PFSK-1 (cell line): ENCODE data around the gene NUP160.

Experiments used
- FOXP2 ChIP-seq: optimal IDR thresholded peaks from 2 replicates; pipeline ENCODE3; 2011; ENCODE audit warnings: borderline replicate concordance, control low read depth, inconsistent platforms; ENCODE audit not compliant: insufficient read depth; ENCODE audit errors: extremely low read length, extremely low read depth
- POLR2AphosphoS5 ChIP-seq: IDR thresholded peaks from 2 replicates; pipeline ENCODE4 v1.6.1; 2012; ENCODE audit warnings: low read depth, mild to moderate bottlenecking, control low read depth, low read length, moderate library complexity
- SIN3A ChIP-seq: IDR thresholded peaks from 2 replicates; pipeline ENCODE4 v1.6.1; 2012; ENCODE audit warnings: mild to moderate bottlenecking, low read length, moderate library complexity, borderline replicate concordance; ENCODE audit not compliant: insufficient read depth
- TAF1 ChIP-seq: IDR thresholded peaks from 2 replicates; pipeline ENCODE4 v1.6.1; 2012; ENCODE audit warnings: low read length, control low read depth, borderline replicate concordance; ENCODE audit not compliant: insufficient read depth
- TF ChIP-seq, protein P1 (sequence below), 2 experiments: IDR thresholded peaks; 2 replicates each; pipeline versions ENCODE4 v1.6.1 to v1.8.0; 2011 to 2012; ENCODE audit warnings: low read depth in 2 of 2, low read length in 2 of 2, control low read depth in 1 of 2, inconsistent platforms in 1 of 2, mild to moderate bottlenecking in 1 of 2, moderate library complexity in 1 of 2; ENCODE audit not compliant: insufficient read depth in 1 of 2

The NUP160 gene

DNA sequence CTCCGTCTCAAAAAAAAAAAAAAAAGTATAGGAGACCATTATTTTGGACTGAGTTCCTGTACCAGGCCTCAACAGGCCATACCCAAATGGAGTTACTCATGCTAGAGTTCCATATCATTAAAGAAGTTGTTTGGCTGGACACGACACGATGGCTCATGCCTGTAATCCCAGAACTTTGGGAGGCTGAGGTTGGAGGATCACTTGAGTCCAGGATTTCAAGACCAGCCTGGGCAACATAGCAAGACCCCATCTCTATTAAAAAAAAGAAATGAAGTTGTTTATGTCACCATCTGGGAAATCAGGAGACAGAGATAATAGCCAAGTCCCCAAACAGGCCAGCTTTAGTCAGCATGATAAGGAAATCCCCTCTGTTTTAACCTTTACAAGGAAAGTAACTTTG is 74.3 kb downstream of the NUP160 start:
- TF ChIP-seq TAF1, result no peak
- no peak for TF ChIP-seq SIN3A
- TF ChIP-seq, protein P1, sequence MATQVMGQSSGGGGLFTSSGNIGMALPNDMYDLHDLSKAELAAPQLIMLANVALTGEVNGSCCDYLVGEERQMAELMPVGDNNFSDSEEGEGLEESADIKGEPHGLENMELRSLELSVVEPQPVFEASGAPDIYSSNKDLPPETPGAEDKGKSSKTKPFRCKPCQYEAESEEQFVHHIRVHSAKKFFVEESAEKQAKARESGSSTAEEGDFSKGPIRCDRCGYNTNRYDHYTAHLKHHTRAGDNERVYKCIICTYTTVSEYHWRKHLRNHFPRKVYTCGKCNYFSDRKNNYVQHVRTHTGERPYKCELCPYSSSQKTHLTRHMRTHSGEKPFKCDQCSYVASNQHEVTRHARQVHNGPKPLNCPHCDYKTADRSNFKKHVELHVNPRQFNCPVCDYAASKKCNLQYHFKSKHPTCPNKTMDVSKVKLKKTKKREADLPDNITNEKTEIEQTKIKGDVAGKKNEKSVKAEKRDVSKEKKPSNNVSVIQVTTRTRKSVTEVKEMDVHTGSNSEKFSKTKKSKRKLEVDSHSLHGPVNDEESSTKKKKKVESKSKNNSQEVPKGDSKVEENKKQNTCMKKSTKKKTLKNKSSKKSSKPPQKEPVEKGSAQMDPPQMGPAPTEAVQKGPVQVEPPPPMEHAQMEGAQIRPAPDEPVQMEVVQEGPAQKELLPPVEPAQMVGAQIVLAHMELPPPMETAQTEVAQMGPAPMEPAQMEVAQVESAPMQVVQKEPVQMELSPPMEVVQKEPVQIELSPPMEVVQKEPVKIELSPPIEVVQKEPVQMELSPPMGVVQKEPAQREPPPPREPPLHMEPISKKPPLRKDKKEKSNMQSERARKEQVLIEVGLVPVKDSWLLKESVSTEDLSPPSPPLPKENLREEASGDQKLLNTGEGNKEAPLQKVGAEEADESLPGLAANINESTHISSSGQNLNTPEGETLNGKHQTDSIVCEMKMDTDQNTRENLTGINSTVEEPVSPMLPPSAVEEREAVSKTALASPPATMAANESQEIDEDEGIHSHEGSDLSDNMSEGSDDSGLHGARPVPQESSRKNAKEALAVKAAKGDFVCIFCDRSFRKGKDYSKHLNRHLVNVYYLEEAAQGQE (IDR thresholded peaks at IDR 0.05; ENCODE audit: insufficient read depth in 1 of 2, low read depth in 2 of 2, low read length in 2 of 2), result no peak
- no peak for TF ChIP-seq POLR2AphosphoS5
- no peak for TF ChIP-seq FOXP2

GRCh38 chr11:47768101-47768612 is 80.0 kb downstream of the NUP160 start:
- TF ChIP-seq SIN3A (peak; percentile 77; the same call in 1 of the 2 replicates), TAF1 (peak; percentile 81; the same call in 1 of the 2 replicates), FOXP2 (peak; percentile 96), POLR2AphosphoS5 (peak; percentile 94)
- TF ChIP-seq, protein P1 (IDR thresholded peaks at IDR 0.05; ENCODE audit: insufficient read depth in 1 of 2, low read depth in 2 of 2, low read length in 2 of 2), result peak in 1 of 2 experiments; percentile 35; a peak in 1 of 4 replicates

DNA sequence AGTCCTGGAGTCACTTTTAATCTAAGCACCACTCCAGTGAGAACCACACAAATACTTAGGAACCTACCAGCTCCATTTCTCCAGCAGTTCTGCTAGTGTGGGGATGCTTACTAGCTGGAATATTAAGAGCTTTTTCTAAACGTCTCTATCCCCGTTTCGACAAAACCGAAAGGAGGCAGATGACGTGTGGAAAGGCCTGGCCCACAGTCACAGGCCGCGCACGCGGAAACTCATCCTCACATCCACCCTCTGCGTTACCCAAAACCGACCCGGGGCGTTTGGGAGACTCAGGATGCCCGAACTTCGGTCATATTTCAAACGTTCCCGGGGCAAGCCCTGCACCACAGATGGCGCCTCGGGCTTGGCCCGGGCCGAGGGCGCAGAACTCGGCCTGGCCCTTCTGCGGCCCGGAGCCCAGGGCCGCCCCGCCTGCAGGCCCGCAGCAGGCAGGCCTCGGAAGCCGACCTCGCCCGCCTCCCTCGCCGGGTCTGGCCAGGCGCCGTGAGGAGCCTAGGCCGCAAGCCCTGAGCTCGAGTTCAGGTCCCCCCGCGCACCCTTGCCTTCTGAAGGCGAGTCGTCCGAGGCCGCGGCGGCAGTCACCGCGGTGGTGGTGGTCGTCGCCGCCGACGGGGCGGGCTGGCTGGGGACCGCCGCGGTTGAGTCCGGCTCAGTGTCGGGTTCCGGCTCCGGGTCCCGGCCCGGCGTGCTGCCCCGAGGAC is 81.5 kb downstream of the NUP160 start:
- TF ChIP-seq TAF1, result 0 out of 2 replicates have a peak, but pooled peaks have one; percentile 37
- TF ChIP-seq, protein P1 (IDR thresholded peaks at IDR 0.05; ENCODE audit: insufficient read depth in 1 of 2, low read depth in 2 of 2, low read length in 2 of 2), result no peak

GRCh38 chr11:47765086-47765485 is 83.1 kb downstream of the NUP160 start:
- TF ChIP-seq, protein P1 (IDR thresholded peaks at IDR 0.05; ENCODE audit: insufficient read depth in 1 of 2, low read depth in 2 of 2, low read length in 2 of 2), result no peak
- TF ChIP-seq TAF1 (no peak), POLR2AphosphoS5 (no peak), FOXP2 (no peak), SIN3A (no peak)
